NCI-H748 treated with DMSO at 0.1 percent for 48 hours (cell line): ENCODE data around the gene CASKIN1.

Experiments
- DNase-seq: peaks from one replicate; lab custom pipeline; 2025; lab: John Stamatoyannopoulos, UW

The CASKIN1 gene

GRCh38 chr16:2173916-2174315, 22.5 kb downstream of the CASKIN1 start:
- DNase-seq: no peak

- no peak for DNase-seq
These were observed 23.0 kb downstream of the CASKIN1 start for GRCh38 chr16:2173366-2173765.

GRCh38 chr16:2172688-2173335, 23.6 kb downstream of the CASKIN1 start:
- no peak for DNase-seq

- no peak for DNase-seq
These were observed 24.7 kb downstream of the CASKIN1 start for GRCh38 chr16:2171601-2172178.

GRCh38 chr16:2170587-2171435, 25.6 kb downstream of the CASKIN1 start:
- DNase-seq: no peak

- DNase-seq: no peak
These were observed 26.3 kb downstream of the CASKIN1 start for GRCh38 chr16:2170080-2170479.

DNA sequence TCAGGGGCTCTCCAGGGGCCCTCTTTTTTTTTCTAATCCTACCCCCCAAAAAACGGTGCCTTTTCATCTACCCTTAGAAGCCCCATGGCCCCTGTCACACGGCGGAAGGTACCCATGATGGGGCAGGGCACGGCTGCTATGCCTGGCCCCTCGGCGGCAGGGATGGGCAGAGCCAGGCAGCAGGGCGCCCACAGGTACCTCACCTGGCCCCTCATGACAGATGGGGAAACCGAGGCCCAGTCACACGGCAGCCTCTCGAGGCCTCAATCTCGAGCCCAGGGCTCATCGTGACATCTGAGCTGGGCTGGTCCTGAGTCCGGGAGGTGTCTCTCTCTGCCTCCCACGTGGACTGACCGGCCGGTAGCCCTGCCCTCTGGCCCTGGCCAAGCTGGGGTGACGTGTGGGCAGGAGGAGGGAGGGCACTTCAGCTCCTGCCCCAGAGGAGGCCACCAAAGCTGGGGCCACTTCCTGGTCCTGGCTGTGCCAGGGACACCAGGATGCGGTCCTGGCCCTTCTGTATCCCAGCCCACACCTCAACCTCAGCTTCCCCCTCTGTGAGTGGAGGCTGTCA, 29.3 kb downstream of the CASKIN1 start:
- no peak for DNase-seq

DNA sequence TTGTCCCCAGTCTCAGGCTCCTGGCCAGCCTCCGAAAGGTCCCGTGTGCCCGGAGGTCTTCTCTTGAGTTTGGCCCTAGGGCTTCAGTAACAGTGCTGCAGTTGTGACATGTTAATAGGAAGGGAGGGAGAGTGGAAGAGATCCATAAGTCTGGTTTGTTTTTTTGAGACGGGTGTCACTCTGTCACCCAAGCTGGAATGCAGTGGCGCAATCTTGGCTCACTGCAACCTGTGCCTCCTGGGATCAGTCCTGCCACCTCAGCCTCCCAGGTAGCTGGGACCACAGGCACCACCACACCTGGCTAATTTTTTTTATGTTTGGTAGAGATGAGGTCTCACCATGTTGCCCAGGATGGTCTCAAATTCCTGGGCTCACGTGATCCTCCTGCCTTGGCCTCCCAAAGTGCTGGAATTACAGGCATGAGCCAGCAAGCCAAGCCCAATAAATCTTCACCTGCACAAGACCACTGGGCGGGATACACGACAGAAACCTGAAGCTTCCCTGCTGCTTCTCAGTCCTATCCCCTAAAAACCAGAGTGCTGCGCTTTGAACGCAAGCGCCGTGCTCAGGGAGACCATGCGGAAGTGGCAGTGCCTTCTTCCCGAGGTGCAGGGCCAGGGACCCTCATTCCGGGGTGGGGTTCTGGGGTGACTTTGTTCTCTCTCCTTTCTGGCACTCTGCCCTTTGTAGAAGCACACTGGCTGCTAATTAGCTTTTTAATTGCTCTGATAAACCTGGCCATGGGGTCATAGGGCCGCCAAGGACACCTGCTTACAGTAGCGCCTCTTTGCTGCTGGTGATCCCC, 29.9 kb downstream of the CASKIN1 start:
- no peak for DNase-seq

DNA sequence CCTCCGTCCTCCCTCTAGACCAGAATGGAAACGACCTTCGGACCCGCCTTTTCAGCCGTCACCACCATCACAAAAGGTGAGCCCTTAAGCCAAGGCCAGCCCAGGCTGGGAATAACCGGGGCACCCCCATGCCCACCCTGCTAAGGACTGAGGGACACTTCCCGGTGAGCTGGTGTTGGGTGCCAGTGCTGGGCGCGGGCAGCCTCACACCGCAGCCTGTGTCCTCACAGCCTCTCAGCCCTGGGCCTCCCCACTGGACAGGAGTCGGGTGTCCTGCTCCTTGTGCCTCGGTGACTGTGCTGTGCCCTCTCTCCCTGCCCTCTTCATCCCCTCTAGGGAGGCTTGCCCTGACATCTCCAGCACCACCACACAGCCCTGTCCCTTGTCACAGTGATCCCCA, 30.5 kb downstream of the CASKIN1 start:
- no peak for DNase-seq

DNA sequence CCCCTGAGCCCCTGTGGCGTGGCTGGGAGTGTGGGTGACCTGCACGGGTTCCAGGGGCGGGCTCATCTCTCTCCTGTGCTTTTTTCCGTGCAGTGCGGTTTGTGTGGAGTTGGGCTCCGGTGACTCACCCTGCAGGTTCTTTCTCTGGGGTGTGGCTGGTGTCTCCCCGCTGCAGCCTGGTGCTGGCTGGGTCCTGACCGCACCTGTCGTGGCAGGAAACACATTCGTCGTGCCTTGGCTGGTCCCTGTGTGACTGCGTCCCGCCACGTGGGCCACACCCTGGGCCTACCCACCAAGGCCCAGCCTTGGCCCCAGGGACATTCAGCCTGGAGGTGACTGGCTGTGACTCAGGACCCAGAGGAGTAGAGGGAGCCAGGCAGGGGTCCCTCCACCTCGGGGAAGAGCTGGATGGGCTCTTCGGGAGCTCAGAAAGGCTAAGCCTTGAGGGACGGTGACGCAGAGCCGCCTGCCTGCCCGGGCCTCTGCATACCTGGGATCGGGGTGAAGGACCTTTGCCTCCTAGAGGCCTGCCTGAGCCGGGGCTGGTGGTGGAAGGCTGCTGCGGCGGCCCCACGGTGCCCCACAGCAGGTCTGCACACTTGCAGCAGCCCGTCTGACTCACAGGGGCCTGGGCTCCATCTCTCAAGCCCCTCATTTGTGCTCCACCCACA, 33.1 kb downstream of the CASKIN1 start:
- no peak for DNase-seq

- DNase-seq: no peak
These were observed 33.7 kb downstream of the CASKIN1 start for GRCh38 chr16:2162676-2163118.

DNA sequence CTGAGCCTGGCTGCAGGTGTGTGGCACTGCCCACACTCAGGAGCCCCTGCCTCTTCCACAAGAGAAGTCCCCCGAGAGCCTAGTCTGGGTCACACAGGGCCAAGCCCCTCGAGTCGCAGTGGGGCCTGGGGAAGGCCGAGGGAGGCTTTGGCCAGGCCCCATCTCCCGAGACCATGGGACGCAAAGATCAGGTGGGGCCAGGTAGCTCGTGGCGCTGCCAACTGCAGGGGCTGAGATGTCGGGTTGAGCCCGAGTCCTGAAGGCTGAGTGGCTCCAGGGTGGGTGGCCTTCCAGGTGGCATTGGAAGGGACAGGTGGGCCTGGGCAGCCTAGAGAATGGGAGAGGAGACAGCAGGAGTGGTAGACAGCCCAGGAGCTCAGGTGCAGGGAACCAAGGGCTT, 34.5 kb downstream of the CASKIN1 start:
- no peak for DNase-seq

DNA sequence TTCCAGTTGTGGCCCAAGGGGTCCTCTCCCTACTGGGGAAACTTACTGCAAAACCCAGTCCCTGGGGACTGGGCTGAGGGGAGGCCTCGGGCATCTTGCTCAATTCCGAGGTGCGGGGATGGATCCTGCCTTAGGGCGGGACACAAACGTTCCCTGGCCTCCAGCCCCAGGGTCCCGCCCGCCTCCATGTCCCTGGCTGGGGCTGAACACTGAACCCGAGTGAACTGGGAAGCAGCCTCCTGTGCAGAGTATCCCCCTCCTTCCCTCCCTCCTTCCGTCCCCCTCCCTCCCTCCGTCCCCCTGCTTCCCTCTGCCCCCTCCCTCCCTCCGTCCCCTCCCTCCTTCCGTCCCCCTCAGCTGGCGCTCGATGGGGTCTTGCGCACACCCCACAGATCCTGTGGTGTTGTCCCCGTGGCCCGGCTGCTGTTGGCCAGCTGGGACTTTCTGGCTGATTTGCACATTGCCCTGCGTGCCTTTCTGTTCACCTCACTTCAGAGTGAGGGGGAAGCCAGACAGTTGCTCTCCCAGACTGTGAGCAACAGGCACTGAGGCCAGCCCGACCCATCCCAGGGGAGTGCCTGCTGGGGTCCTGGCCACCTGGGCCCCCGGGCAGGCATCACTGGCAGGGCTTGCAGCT, 35.4 kb downstream of the CASKIN1 start:
- DNase-seq: no peak

DNA sequence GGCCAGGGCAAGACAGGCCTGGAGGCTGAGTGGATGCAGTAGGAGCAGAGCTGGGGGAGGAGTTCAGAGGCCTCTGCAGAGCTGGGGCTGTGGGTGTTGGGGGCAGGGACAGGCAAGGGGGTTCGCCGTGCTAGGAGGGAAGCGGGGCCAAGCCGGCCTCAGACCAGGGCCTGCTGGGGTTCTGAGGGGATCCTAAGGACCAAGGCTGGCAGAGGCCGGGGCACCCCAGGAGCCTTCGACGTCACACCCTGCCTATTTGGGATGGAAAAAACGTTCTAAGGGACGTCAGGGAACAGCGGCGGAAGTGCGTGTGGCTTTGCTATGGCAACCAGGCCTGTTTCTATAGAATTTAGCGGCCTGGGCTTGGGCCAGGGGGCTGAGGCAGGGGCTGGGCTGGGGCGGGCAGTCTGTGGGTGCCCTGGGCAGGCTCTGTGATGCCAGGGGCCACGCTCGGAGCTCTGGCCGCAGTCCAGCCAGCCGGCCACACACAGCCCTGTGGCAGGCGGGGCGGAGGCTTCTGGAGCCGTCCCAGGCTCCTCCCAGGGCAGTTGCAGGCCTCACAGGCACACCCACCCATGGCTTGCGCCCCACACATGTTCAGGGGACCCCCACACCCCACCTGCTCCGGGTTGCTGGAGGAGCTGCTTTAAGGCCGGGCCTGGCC, 37.1 kb downstream of the CASKIN1 start:
- DNase-seq: no peak

DNA sequence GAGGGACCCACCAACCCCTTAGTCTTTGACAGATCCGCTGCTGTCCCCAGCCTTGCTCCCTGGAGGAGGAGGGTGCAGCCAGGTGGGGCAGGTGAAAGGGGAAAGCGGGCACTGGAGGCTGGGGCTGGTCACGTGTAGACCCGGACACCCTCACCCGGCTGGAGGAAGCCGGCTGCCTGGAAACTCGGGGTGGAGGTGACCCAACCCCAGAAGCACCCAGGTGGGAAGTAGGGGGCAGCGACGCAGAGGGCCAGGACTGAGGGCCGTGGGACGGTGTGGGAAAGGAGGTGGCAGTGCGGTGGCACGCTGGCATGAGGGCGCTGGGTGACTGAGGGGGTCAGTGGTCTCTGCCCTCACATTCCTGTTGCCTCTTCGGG, 38.2 kb downstream of the CASKIN1 start:
- DNase-seq: no peak

DNA sequence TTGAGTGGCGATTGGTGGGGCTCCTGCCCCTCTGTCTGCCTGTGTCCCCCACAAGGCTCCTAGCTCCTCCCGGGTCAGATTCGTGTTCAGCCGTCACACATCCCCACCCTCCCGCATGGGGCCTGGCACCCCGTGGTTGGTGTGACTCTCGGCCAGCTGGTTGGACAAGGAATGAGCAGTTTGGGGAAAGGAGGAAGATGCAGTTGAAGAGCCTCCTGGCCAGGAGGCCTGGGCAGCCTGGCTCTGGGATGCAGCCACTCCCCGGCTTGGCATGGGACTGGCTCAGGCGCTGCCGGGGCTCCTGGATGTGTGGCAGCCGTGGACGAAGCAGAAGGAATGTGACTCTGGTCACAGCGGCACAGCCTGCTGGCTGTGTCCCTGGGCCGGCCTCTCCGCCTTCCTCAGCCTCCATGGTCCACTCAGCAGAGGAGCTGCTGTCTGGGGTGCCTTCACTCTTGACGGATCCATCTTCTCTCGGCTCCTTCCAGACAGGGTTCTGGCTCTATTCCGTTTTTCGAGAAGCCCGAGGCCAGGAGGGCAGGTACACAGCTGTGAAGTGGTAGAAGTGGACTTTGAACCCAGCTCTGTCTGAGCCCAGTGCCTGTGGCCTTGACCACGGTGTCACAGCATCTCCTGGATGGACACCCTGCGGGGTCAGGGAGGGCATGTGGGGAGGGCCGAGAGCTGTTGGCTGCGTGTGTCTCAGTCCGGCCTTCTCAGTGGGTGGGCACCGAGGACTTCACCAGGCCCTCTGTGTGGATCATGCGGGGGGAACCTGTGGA, 38.7 kb downstream of the CASKIN1 start:
- DNase-seq: no peak

DNA sequence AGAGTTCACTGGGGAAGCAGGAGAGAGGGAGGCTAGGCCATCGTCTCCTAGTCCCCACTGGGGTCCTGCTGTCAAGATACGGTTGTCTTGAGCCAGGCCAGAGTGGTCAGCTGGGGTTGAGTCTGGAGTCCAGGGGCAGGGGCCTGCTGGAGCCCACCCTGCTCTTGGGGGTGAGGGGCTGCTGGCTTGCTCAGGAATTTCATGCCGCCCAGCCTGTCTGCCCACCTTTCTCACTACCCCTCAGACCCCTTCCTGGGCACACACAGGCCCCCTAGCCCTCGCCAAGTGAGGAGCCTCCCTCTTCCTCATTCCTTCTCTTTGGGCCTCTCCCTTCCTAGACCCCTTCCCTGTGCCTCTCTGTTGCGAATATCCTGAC, 39.6 kb downstream of the CASKIN1 start:
- DNase-seq: no peak

DNA sequence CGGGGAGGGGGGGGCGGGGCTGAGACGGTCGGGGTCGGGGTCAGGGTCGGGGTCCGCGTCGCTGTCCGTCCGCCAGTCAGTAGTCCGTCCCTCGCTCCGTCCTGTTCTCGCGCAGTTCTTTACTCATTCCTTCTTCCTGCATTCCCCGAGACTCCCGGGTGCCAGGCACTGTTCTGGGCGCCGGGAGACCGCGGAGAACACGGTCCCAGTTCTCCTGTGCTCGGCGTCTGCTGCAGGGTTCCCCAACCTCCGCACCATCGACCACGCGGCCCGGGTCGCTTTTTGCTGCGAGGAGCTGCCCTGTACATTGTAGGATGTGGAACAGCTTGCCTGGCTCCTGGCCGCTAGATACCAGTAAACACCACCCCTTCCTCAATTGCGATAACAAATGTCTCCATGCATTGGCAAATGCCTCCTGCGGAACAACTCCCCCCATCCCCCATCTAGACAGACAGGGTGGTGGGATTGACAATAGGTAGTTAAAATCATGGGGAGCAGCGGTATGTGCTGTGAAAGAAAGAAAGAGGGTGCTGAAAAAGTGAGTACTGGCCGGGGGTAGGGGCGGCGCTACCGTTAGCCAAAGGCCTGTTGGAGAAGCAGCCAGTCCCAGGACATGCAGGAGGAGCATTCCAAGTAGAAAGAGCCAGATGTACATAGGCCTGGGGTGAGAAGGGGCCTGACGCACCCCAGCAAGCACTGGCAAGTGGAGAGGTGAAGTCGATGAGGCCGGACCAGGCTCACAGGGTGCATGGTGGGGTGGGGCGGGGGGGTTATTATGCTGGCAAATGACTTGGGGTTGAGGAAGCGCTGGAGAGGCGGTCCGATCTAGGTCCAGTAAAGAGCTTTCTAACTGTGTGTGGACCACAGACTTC, 40.2 kb downstream of the CASKIN1 start:
- DNase-seq: no peak
